Fibroblast of the aortic adventitia (primary cell): Measurements from ENCODE around the gene VPS54. TPM values are rescaled to one million over a fixed set of nuclear protein-coding genes. Genes with fewer than 3 reads are reported as not detected.
"Not testable (repeated sequence)": the region's sequence is repeated elsewhere in the genome, so short reads cannot be mapped to it uniquely, and the experiment has no call there.

ENCODE experiments used
- DNase-seq: peaks from one replicate; pipeline ENCODE4 v3.0.0-alpha.2; 2010; ENCODE audit warnings: low read depth
- H3K4me3 ChIP-seq: 2 replicates; pipeline ENCODE4 v1.5.1; 2011; ENCODE audit warnings: low read depth, mild to moderate bottlenecking, control low read depth, low read length, moderate library complexity
- CTCF ChIP-seq: IDR thresholded peaks from 2 replicates; pipeline ENCODE4 v1.5.1; 2011; ENCODE audit warnings: mild to moderate bottlenecking, low read length, control low read depth, inconsistent platforms; ENCODE audit not compliant: insufficient read depth
- total RNA-seq: library from RNA; depleted of rRNA; stranded (reverse); fragments of >200 nt; gene quantifications from 2 replicates; pipeline ENCODE4 v1.2.3, GENCODE V29; 2012; ENCODE audit warnings: low replicate concordance

Gene VPS54
- total RNA-seq, 1 donor: 18.1 TPM

- no peak for TF ChIP-seq CTCF
- no peak overlapping the region for H3K4me3 ChIP-seq
- no peak for DNase-seq
Measured at GRCh38 chr2:63950414-63950813, 68.8 kb downstream of the VPS54 start.

DNA sequence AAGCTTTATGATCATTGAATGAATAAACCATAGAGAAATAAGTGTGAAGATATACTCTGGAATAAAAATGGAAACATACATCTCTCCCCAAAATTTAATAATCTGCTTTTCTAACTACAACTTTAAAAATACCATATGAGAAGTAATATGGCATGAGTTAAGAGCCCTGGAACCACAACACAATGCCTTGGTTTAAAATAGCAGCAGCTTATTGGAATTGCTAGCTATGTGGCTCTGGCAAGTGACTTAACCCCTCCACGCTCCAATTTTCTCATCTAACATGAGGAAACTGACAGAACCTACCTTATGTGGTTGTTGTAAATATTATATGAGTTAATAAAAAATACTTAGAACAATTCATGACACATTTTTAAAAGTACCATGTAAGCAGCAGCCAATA, 76.4 kb downstream of the VPS54 start:
- TF ChIP-seq CTCF: no peak
- H3K4me3 ChIP-seq: no peak overlapping the region
- no peak for DNase-seq

DNA sequence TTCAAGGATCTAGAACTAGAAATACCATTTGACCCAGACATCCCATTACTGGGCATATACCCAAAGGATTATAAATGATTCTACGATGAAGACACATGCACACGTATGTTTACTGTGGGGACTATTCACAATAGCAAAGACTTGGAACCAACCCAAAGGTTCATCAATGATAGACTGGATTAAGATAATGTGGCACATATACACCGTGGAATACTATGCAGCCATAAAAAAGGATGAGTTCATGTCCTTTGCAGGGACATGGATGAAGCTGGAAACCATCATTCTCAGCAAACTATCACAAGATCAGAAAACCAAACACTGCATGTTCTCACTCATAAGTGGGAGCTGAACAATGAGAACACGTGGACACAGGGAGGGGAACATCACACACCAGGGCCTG, 87.1 kb downstream of the VPS54 start:
- not testable (repeated sequence) for H3K4me3 ChIP-seq, DNase-seq

DNA sequence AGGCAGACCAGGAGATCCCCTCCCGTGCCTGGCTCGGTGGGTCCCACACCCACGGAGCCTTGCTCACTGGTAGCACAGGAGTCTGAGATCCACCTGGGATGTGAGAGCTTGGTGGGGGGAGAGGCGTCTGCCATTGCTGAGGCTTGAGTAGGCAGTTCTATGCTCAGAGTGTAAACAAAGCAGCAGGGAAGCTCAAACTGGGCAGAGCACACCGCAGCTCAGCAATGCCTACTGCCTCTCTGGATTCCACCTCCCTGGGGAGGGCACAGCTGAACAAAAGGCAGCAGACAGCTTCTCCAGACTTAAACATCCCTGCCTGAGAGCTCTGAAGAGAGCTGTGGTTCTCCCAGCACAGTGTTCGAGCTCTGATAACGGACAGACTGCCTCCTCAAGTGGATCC, 92.4 kb downstream of the VPS54 start:
- H3K4me3 ChIP-seq: no peak overlapping the region
- TF ChIP-seq CTCF: no peak
- DNase-seq: no peak

DNA sequence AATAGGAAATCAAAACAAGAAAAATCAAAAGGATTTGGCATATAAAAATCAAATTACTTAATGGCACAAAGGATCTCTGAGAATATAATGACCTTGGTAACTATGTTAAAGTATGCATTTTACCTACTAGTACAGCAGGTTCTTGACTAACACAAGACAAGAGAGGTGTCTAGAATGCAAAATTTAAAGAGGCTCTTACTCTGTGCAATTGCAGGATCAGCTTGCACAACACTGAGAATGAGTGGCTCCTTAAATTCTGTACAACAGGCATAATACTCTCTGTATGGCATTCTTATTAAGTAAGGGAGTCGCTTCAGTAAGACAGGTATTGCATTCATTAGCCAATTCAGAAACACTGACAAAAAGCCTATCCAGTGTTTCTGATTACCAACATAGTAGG, 104.9 kb downstream of the VPS54 start:
- no peak for DNase-seq
- TF ChIP-seq CTCF: no peak
- no peak overlapping the region for H3K4me3 ChIP-seq

GRCh38 chr2:63903003-63903402, 116.2 kb downstream of the VPS54 start:
- peak; percentile 28 for DNase-seq
- no peak for TF ChIP-seq CTCF
- no peak overlapping the region for H3K4me3 ChIP-seq

GRCh38 chr2:63902149-63902548, 117.1 kb downstream of the VPS54 start:
- no peak for TF ChIP-seq CTCF
- no peak for DNase-seq

More at GRCh38 chr2:63902149-63902548, 117.1 kb downstream of the VPS54 start:
- H3K4me3 ChIP-seq: no peak overlapping the region
